HG03520 (cell line): ENCODE measurements around the gene TIMM9.
"Not testable (repeated sequence)": the region's sequence is repeated elsewhere in the genome, so short reads cannot be mapped to it uniquely, and the experiment has no call there.

Experiments used
- ATAC-seq: cut with Tn5 transposase; IDR thresholded peaks from one replicate; pipeline ENCODE4 v1.9.1; 2021; ENCODE audit warnings: mild to moderate bottlenecking, moderate library complexity; ENCODE audit not compliant: unreplicated experiment

Gene TIMM9, protein sequence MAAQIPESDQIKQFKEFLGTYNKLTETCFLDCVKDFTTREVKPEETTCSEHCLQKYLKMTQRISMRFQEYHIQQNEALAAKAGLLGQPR

DNA sequence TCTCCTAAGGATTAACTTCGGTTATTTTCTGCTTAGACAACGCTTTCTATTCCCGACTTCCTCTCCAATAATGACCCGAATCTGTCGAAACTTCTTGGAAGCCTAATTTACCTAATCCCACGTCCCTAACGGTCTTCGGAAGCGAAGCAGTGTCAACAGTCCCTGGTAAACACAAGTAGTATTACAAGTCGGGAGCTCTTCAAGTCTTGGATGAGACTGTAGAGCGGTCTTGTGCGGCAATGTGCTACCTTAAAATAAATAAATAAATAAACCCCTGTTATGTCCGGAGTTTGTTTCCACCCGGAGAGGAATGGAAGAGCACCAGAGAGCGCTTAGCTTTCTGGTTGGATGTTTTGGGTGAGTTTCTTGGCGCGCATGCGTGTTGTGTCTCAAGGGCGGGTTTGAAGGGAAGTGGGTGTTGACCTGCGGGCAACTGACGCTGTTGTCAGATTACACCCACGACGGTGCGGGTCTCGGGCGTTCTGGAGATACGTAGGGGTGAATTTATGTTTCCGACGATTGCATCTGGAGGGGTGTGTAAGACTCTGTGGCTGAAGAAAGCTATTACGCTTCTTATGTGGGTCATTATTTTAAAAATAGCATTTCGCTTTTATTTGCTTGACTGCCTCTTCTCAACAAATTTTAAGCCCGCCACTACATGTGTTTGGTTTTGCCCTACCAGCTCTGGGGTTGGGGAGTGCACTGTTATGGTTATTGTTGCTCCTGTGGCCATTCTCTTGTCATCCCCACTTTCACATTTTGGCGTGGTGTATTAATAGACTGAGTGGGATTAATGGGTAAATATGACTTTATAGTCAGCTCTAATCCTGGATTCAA is at the start of gene TIMM9, which contains the start of gene KIAA0586:
TIMM9 (minus strand) TSS at position 251 of the 837 bp plus-strand sequence. CDS start 15,586 bp downstream, outside the sequence.
KIAA0586 (plus strand) TSS at position 439 of the 837 bp plus-strand sequence. CDS start 546 bp downstream, outside the sequence.
- ATAC-seq, result peak; percentile 79

- no peak for ATAC-seq
Observed at GRCh38 chr14:58476320-58476719, 49.0 kb upstream of the TIMM9 start.

GRCh38 chr14:58469309-58469708 is 42.0 kb upstream of the TIMM9 start:
- ATAC-seq, result no peak

DNA sequence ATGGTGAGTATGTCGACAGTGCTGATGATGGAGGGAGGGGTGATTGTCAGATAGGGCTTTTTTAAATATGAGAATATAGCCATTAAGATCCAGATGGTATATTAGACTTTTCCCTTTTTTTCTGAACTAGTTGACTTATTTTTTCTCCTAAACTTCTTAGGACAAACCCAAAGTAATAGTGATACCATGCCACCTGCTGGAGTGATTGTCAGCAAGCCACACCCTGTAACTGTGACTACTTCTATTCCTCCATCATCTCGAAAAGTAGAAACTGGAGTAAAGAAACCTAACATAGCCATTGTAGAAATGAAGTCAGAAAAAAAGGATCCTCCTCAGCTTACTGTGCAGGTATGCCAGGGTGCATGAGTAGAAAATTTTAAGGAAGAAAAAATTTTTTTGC is 40.2 kb upstream of the TIMM9 start:
- ATAC-seq, result no peak

DNA sequence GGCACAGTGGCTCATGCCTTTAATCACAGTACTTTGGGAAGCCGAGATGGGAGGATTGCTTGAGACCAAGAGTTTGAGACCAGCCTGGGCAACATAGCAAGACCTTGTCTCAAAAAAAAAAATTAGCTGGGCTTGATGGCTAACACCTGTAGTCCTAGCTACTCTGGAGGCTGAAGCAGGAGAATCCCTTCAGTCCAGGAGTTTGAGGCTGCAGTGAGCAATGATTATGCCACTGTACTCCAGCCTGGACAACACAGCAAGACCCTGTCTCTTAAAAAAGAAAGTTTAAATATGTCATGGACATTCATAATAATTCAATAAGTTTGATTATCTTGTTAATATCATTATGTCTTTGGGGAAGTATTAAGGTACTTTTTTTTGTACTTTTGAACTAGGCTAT is 39.1 kb upstream of the TIMM9 start:
- ATAC-seq, result no peak

- no peak for ATAC-seq
Observed at GRCh38 chr14:58465421-58465820, 38.1 kb upstream of the TIMM9 start.

GRCh38 chr14:58464652-58465051 is 37.3 kb upstream of the TIMM9 start:
- no peak for ATAC-seq

GRCh38 chr14:58463147-58463546 is 35.8 kb upstream of the TIMM9 start:
- ATAC-seq, result no peak

DNA sequence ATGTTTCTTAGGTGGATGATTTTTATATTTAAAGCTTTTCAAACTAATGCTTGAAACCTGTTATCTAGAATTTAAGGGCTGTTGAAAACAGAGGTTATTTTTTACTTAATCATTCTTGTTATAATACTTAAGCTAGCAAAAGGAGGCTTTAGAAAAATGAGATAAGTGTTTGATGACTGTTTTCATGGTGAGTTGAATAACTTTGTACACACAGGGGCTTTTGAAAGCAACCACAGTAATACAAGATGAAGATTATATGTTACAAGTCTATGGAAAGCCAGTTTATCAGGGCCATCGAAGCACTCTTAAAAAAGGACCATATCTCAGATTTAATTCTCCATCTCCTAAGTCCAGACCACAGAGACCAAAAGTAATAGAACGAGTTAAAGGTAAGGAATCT is 33.4 kb upstream of the TIMM9 start:
- ATAC-seq, result no peak

- no peak for ATAC-seq
Observed at GRCh38 chr14:58455593-58456265, 28.4 kb upstream of the TIMM9 start.

DNA sequence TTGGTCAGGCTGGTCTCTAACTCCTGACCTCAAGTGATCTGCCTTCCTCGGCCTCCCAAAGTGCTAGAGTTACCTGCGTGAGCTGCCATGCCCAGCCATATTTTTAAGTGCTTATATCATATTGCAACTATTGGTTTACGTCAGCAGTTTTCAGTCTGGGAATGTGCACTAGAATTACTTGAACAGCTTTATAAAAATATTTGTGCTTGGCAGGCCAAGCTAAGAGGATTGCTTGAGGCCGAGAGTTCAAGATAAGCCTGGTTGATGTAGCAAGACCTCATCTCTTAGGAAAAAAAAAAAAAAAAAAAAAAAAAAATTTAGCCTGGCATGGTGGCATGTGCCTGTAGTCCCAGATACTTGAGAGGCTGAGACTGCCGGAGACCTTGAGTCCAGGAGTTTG is 17.3 kb upstream of the TIMM9 start:
- no peak for ATAC-seq

GRCh38 chr14:58439476-58439875 is 12.1 kb upstream of the TIMM9 start:
- no peak for ATAC-seq

DNA sequence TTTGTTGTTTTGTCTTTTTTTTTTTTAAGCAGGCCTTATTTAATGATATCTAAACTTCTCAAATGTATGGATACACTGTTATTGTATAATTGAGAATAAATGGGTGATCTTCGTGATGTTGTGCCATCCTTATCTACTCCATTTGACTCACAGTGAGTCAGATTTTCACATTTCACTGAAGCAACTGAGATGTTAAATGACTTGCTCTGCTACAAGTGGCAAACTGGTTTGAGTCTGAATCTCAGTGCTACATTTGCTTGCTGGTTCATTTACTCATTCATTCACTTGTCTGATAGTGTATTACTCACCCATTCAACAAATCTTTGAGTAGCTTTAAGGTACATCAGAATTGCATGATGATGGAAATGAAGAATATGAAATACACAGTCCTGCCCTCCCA is 2.8 kb upstream of the TIMM9 start:
- ATAC-seq, result no peak

- no peak for ATAC-seq
Observed at GRCh38 chr14:58428118-58428683, 870 bp upstream of the TIMM9 start.

DNA sequence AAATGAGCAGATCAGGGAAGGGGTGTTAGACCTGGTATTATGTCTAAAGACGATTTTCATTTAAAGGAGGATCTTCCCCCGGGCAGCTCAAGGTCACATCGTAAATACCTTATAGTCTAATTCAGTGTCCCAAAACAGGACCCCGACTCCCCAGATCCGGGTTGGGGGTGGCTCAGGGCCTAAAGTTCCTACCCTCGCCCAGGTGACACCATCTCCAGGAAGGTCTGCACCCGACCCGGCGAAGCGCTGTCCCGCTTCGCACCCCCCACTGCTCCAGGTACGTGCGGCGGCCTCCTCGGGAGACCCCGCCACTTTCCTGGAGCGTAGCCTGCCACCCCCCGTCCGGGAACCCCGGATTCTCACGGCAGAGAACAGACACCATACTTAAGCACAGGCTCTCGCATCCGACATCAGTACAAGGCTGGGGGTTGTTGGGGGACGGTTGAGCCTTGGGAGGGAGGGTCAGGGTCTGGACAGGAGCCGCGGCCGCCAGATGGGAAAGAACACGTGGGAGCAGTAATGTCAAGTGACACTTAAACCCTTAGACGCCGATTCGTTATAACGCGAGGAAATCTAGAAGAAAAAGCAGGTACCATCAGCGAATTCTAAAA is 556 bp downstream of the TIMM9 start:
- ATAC-seq, result peak; percentile 31

DNA sequence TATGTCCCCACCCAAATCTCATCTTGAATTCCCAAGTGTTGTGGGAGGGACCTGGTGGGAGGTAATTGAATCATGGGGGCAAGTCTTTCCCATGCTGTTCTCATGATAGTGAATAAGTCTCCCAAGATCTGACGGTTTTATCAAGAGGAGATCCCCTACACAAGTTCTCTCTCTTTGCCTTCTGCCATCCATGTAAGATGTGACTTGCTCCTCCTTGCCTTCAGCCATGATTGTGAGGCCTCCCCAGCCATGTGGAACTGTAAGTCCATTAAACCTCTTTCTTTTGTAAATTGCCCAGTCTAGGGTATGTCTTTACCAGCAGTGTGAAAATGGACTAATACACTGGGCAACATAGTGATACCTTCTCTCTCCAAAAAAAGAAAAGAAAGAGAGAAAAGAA is 10.4 kb downstream of the TIMM9 start:
- not testable (repeated sequence) for ATAC-seq

DNA sequence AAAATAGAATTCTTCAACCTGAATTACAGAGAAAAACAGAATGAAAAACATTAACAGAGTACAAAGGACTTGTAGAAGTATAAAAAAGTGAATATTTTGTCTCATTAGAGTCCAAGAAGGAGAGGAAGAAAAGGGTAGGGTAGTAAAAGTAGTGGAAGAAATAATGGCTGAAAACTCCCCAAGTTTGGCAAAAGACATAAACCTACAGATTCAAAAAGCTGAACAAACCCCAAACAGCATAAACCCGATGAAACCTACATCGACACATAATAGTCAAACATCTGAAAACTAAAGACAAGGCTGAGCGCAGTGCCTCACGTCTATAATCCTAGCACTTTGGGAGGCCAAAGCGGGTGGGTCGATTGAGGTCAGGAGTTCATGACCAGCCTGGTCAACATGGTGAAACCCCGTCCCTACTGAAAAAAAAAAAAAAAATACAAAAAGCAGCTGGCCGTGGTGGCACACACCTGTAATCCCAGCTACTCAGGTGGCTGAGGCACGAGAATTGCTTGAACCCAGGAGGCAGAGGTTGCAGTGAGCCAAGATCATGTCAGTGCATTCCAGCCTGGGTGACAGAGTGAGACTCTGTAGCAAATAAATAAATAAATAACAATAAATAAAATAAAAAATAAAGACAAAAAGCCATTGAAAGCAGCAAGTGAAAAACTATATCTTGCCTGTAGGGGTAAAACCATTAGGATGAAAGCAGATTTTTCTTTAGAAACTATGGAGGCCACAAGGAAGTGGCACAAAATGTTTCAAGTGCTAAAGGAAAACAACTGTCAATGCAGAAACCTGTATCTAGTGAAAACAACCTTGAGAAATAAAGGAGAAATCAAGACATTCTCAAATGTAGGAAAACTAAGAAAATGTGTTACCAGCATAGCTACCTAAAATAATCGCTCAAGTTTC is 11.4 kb downstream of the TIMM9 start:
- ATAC-seq, result no peak

GRCh38 chr14:58414845-58415244 is 12.5 kb downstream of the TIMM9 start:
- no peak for ATAC-seq

GRCh38 chr14:58408681-58409215 is 18.6 kb downstream of the TIMM9 start:
- no peak for ATAC-seq

GRCh38 chr14:58401587-58401986 is 25.7 kb downstream of the TIMM9 start:
- no peak for ATAC-seq
